ENCODE measurements around the gene SLC23A3. TPM values are rescaled to one million over a fixed set of nuclear protein-coding genes. Genes with fewer than 3 reads are reported as not detected.

Gene SLC23A3
- total and polyA plus RNA-seq, 9 of the 15 experiments (the other 6 are each of a cell fraction or from before 2014, with no cell fraction given): 0.06 to 0.64 (median 0.16) TPM

- no peak for TF ChIP-seq KDM4B (IDR thresholded peaks at IDR 0.05; ENCODE audit: borderline replicate concordance in 2 of 2, low read depth in 1 of 2)
- no peak for TF ChIP-seq RNF2 (IDR thresholded peaks at IDR 0.05)
- TF ChIP-seq SMARCE1 (IDR thresholded peaks at IDR 0.05): peak; percentile 61; the same call in 1 of the 2 replicates
- no peak for TF ChIP-seq RREB1 (CRISPR knock-in tag; IDR thresholded peaks at IDR 0.05)
- 0 out of 2 replicates have a peak, but pooled peaks have one; percentile 11 for TF ChIP-seq CC2D1A (IDR thresholded peaks at IDR 0.05)
- TF ChIP-seq CHD2 (IDR thresholded peaks at IDR 0.05; ENCODE audit: low read depth, low read length): no peak
- TF ChIP-seq ZBTB2 (IDR thresholded peaks at IDR 0.05): no peak
- no peak for TF ChIP-seq ZFP36 (IDR thresholded peaks at IDR 0.05; ENCODE audit: low read depth, low read length, partially characterized antibody)
- no peak for TF ChIP-seq CXXC5 (CRISPR knock-in tag; IDR thresholded peaks at IDR 0.05)
- peak; percentile 76 for TF ChIP-seq JUND (IDR thresholded peaks at IDR 0.05; ENCODE audit: borderline replicate concordance, low read depth, low read length)
- peak; percentile 60; the same call in 2 of the 3 replicates for TF ChIP-seq JUND (tag; IDR thresholded peaks at IDR 0.05; ENCODE audit: borderline replicate concordance, low read depth, low read length)
- no peak for TF ChIP-seq SIN3B (IDR thresholded peaks at IDR 0.05; ENCODE audit: low read depth)
- no peak for TF ChIP-seq GATAD2B (IDR thresholded peaks at IDR 0.05; ENCODE audit: borderline replicate concordance)
- no peak for TF ChIP-seq ZNF274 (IDR thresholded peaks at IDR 0.05; ENCODE audit: borderline replicate concordance, low read depth, low read length)
- TF ChIP-seq CEBPG (CRISPR knock-in tag; IDR thresholded peaks at IDR 0.05): peak; percentile 88
- TF ChIP-seq CEBPG (tag; conservative IDR thresholded peaks at IDR 0.05 in 1 of 2, IDR thresholded peaks at IDR 0.05 in 1 of 2): peak; percentile 86 to 88
- TF ChIP-seq CREB1 (IDR thresholded peaks at IDR 0.05): 0 out of 2 replicates have a peak, but pooled peaks have one; percentile 46
- TF ChIP-seq CREB1 (CRISPR knock-in tag; IDR thresholded peaks at IDR 0.05): no peak
- TF ChIP-seq, protein P1, sequence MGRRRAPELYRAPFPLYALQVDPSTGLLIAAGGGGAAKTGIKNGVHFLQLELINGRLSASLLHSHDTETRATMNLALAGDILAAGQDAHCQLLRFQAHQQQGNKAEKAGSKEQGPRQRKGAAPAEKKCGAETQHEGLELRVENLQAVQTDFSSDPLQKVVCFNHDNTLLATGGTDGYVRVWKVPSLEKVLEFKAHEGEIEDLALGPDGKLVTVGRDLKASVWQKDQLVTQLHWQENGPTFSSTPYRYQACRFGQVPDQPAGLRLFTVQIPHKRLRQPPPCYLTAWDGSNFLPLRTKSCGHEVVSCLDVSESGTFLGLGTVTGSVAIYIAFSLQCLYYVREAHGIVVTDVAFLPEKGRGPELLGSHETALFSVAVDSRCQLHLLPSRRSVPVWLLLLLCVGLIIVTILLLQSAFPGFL (CRISPR knock-in tag; IDR thresholded peaks at IDR 0.05): no peak
- peak; percentile 68; the same call in 1 of the 2 replicates for TF ChIP-seq JUN (IDR thresholded peaks at IDR 0.05; ENCODE audit: borderline replicate concordance, low read depth, low read length)
- TF ChIP-seq JUN (CRISPR knock-in tag; IDR thresholded peaks at IDR 0.05; ENCODE audit: borderline replicate concordance): no peak
- TF ChIP-seq BACH1 (tag; IDR thresholded peaks at IDR 0.05): no peak
These were observed 44.5 kb downstream of the SLC23A3 start (continued) for GRCh38 chr2:219125225-219125885.
